Middle frontal gyrus (tissue), 1 donor: ENCODE results near the gene LATS2.
"Not testable (repeated sequence)": the region's sequence is repeated elsewhere in the genome, so short reads cannot be mapped to it uniquely, and the experiment has no call there.

Experiments used
- DNase-seq: peaks from one replicate; pipeline ENCODE4 v3.0.0-alpha.2; 2015; ENCODE audit warnings: low spot score; ENCODE audit errors: extremely low spot score

The LATS2 gene

DNA sequence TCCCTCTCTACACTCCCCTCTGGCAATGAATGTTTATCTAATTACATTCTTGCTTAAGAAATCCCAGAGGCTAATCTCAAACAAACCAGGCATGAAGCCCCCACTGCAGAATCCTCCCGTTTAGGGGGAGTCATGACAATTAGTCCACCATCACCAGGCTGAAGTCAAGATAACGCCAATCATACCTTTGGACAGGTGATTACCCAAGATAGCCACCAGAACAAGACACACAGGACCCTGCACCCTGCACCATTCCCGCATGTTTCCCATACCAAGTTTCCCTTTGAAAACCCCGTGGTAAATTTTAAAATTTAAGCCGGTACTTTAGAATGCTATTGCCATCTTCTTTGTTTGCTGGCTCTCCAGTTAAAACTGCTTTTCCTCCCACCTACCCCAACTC lies 94.0 kb downstream of the LATS2 start:
- DNase-seq: no peak

DNA sequence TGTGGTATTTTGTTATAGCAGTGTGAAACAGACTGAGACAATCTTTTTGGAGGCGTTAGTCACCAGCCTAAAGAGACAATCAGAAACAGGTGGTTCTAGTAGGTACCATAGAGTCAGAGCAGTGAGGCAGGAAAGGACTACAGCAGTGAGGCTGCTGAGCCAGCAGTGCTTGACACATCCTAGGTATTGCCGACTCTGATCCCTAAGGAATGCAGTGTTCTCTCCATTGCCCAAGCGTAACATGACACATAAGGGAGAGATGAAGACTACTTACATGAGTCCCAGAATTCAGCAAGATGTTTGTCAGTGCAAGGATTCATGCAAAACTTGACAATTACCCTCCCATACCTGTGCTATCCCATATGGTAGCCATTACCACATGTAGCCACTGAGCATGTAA lies 96.5 kb downstream of the LATS2 start:
- no peak for DNase-seq

DNA sequence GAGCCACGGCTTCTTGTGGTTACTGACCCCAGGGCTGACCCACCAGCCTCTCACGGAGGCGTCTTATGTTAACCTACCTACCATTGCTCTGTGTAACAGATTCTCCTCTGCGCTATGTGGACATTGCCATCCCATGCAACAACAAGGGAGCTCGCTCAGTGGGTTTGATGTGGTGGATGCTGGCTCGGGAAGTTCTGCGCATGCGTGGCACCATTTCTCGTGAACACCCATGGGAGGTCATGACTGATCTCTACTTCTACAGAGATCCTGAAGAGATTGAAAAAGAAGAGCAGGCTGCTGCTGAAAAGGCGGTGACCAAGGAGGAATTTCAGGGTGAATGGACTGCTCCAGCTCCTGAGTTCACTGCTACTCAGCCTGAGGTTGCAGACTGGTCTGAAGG lies 99.7 kb downstream of the LATS2 start:
- not testable (repeated sequence) for DNase-seq

DNA sequence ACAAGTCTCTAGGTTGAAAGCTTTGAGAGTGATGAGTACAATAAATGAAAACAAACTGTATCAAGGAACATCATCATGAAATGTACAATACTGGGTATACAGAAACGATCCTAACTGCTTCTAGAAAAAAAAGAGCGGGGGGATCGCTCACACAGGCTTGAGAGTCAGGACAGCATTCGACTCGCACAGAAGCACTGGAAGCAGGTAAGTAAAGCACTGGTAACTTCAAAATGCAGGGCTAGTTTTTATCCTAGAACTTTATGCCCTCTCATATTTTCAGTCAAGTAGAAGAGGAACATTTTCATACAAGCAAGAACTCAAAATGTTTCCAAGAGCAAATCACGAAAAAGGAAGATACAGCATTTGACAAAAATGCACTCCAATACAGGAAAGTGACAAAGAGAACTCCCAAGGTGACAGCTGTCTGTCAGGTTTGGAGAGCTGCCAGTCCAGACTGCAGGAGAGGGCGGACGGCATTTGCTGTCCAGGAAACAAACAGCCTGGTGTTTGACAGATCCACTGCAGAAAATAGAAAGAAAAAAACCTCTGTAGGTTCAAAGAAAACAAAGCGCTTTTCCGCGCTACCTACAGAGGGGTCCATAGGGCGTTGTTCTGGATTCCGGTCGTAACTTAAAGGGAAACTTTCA lies 100.6 kb downstream of the LATS2 start:
- DNase-seq: no peak

DNA sequence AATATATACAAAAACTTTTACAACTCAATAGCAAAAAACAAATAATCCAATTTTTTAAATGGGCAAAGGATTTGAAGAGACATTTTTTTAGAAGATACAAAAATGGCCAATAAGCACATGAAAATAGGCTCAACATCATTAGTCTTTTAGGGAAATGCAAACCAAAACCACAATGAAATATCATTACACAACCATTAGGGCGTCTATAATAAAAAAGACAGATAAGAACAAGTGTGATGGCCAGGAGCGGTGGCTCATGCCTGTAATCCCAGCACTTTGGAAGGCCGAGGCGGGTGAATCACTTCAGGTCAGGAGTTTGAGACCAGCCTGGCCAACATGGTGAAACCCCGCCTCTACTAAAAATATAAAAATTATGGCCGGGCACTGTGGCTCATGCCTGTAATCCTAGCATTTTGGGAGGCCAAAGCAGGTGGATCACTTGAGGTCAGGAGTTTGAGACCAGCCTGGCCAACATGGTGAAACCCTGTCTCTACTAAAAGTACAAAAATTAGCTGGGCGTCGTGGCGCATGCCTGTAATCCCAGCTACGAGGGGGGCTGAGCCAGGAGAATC lies 104.3 kb downstream of the LATS2 start:
- DNase-seq: not testable (repeated sequence)

DNA sequence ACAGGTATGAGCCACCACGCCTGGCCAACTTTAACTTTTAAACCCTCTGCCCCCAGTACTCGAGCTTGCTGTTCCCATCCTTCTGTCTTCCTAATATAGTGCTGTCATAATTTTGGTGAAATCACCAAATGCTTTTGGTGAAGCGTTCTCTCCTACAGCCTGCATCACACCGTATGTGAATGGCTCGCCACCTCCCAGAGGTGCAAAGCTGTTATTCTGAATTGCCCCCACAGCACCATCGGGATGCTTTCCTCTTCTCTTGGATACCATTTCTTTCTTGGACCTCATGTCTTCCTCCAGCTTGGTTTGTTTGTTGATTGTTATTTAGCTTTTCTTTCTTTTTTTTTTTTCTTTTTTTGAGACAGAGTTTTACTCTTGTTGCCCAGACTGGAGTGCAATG lies 105.9 kb downstream of the LATS2 start:
- no peak for DNase-seq

DNA sequence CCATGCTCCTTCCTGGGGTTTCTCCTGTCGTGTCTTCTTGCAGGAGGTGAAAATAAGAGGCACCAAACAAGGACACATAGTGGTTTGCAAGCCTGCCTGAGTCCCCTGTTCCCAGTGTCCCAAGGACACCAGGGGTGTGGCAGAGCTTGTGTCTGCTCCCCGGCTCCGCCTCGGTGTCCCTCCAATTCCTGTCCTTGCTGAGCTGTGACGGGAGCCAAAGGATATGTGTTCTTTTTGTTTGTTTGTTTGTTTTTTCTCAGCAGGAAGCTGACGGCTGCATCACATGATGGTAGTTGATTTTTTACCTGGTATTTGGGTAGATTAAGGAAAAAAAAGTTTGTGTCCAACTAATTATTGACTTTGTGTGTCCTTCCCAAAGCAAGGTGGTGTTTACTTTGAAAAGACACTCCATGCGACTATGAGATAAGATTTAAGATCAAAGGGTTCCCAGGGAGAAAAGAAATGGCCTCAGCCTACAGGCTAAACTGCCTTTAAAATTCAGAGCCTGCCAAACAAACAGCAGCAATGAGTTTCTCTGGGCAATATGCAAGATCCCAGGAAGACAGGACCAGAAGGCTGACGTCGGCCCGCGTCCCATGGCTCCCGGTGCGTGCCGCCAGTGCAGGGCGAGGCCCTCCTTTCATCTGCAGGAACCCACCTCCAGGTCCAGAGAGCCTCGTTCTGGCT lies 108.0 kb downstream of the LATS2 start:
- DNase-seq: no peak

DNA sequence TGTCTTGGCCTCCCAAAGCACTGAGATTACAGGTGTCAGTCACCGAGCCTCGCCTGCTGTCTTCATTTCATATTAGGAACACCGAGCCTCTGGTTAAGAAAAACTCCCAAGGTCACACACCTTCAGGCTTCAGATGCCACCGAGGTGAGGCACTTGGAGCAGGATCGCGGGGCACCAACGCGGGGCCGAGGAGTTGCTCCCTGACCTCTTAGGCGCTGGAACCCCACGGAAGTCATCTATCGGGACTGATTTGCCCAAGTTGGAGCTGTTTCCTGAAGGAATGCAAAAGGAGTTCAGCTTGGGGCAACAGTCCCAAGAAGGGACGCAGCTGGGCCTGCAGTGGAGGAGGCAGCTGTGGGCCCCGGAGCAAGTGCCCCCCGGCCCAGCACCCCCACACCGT lies 108.5 kb downstream of the LATS2 start:
- DNase-seq: no peak

DNA sequence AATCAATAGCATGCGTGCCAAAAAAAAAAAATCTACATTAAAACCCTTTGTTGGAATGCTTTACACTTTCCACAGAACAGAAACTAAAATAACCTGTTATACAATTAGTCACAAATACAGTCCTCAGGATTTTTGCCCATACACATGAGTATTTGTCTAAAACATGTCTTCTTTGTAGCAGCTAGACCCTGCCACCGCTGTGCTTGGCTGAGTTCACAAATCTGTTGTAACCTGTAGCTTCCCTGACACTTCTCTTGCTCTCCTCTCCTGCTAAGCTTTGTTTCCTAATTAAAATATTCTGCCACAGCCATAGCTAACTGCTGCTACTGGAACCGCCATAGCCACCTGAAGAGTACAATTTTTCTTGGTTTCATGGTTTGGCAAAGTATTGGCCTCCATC lies 113.4 kb downstream of the LATS2 start:
- not testable (repeated sequence) for DNase-seq

DNA sequence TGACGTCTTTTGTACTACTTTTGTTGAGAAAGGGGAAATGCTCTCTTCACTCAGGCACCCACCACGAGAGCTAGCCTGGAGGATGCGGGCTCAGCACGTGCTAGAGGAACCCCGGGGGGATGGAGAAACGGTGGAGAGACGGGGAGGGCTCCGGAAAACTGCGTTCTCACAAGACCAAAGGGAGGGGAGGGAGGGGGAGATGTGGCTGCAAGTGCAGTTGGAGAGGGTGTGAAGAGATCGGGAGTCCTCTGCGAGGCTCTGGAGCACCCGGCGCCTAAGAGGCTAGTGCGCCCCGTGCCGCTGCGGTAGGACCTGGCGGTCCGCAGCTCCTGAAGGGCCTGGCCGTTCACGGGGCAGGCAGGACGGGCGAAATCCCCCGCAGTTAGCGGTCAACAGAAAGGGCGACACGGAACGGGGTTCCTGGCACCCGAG lies 115.4 kb downstream of the LATS2 start:
- no peak for DNase-seq

DNA sequence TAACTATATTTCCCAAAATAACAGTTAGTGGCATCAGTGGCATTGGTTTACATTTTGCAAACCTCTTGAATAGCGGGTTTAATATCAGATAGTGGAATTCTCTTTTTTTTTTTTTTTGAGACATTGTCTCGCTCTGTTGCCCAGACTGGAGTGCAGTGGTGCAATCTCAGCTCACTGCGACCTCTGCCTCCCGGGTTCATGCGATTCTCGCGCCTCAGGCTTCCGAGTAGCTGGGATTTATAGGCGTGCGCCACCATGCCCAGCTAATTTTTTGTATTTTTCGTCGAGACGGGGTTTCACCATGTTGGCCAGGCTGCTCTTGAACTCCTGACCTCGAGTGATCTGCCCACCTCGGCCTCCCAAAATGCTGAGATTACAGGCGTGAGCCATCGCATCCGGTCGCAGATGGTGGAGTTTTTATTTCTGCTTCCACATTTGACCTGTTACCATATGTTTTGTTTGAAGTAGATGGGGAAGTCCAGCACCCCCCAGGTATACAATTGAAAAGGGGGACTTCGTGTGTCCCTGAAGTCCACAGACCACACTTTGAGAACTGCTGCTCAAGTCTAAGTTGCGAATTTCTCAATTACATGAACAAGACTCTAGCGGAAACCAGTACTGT lies 118.3 kb downstream of the LATS2 start:
- no peak for DNase-seq

DNA sequence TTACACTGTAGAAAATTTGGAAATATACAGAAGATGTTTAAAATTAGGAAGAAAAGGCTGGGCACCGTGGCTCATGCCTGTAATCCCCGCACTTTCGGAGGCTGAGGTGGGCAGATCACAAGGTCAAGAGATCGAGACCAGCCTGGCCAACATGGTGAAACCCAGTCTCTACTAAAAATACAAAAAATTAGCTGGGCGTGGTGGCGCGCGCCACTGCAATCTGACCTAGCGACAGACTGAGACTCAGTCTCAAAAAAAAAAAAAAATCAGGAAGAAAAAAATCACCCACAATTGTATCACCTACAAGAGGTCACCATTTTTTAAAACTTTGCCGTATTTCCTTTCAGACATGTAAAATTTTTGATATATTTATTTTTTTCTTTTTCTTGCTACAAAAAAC lies 120.9 kb downstream of the LATS2 start:
- DNase-seq: not testable (repeated sequence)

DNA sequence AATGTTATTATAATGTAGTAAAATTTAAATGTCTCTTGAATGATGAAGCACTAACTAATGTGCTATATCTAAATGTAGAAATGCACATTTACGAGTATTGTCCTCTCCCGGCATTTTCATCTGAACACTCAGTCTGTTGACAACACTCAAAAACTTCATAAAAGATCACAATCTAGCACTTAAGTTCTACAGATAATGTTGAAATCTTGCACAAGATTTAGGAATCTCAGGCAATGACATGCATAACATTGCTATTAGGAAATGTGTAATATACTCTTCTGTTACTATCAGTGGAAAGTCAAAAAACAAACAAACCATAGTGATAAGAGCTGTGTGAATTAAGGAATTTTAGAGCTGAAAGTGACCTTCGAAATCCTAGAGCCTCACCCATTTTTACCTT lies 121.3 kb downstream of the LATS2 start:
- no peak for DNase-seq

DNA sequence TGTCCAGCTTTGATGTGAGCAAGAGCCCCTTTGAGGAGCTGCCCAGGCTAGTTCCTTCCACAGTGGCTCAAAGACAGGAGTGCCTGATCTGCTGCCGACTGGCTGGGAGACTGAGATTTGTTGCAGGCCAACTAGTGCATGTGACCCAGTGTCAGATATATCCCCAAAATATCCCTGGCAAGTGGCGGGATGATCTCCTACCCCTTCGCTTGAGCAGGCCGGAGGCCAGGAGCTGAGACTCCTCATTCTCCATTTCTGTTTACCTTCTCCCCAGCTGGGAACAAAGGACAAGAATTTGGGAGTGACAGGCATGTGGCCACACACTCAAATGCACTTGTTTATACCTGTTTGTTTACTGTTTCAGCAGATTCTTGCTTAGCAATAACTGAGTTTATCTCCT lies 121.7 kb downstream of the LATS2 start:
- no peak for DNase-seq

DNA sequence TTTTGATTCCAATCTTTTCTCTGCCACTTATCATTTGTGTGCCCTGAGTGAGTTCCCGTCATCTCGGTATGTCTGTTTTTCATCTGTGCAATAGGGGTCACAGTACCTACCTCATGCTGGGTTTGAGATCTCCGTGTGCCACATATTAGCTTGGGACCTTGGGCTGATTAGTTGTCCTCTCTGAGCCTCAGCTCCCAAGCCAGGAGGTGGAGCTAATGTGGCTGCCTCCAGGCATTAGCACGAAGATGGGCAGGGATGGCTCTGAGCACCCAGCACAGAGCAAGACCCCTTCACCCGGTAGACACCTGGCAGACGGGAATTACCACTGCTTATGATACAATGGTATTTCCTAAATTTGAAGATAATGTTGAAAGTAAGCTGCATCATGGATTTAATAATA lies 123.1 kb downstream of the LATS2 start:
- no peak for DNase-seq

DNA sequence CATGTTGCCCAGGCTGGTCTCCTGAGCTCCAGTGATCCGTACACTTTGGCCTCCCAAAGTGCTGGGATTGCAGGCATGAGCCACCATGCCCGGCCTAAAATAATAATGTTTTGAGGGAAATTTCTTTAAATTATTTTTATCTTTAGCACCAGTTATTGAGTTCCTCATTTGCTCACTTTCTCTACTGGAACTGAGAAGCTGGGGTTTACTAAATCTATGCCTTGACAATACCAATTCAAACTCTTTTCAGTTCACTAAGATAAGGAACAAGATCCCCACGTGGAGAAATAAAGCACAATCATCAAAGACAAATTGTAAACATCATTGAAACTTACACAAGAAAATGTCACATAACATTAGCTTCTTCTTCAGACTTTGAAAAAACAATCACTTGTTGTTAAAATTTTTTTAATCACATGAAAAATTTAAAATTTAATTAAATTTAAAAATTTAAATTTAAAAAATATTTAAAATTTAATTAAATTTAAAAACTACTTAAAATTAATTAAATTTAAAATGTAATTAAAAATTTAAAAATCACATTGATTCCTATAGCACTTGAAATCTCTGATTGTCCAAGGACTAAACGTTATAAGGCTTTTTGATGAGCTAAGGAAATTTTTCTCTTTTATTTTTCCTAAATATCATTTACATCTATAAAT lies 133.7 kb downstream of the LATS2 start:
- no peak for DNase-seq

DNA sequence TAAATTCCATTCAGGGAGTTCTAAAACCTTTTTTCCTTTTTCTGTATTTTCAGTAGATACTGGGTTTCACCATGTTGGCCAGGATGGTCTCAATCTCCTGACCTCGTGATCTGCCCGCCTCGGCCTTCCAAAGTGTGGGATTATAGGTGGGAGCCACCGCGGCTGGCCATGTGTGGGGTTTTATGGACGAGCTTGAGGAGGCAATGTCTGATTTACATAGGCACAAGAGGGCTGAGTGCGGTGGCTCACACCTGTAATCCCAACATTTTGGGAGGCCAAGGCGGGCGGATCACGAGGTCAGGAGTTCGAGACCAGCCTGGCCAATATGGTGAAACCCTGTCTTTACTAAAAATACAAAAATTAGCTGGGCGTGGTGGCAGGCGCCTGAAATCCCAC lies 136.0 kb downstream of the LATS2 start:
- DNase-seq: not testable (repeated sequence)

DNA sequence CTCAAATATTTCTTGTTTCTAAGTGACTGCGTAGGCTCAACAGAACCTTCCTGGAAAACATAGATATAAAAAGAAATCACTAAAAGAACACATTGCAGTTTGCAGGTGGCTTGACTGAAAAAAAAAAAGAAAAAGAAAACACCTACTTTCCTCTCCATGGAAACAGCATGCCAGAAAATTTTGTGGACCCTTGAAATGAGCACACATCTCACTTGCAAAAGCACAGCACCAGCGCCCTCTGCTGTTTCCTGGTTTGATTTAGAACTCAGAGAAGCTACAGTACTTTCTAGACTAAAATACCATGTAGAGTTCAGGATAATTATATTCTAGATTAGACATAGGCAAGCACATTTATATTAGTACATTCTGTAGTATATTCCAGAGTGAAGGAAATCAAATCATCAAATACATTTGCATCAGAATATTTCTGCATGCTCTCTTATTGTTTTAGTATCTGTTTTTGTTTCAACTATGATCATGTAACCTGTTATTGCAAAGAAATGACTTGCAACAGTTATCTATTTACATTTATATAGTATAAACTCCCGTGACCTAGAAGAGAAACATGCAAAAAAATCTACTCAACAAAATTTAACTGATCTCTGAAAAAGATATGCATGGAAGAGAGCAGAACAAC lies 136.5 kb downstream of the LATS2 start:
- peak; percentile 68 for DNase-seq

DNA sequence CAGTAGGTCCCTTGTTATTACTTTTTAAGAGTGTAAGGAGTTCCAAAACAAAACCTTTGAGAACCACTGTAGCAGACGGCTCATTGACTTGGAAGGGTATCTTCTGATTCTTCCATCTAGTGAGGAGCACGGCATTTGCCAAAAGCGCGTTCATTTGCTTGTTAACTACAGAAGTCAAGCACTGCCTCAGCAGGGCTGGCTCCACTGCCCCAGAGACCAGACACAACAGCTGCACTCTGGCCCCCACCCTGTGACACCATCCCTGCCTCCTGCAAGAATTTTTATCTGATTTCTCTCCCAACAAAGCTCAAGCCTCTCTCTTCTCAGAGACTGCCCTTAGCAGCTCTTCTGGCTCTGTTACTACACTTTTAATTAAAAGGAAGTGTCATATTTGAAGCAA lies 138.1 kb downstream of the LATS2 start:
- DNase-seq: no peak
